Immature natural killer cell (primary cell): ENCODE results near the gene UBXN7. TPM values are rescaled to one million over a fixed set of nuclear protein-coding genes. Genes with fewer than 3 reads are reported as not detected.
"Not testable (repeated sequence)": the region's sequence is repeated elsewhere in the genome, so short reads cannot be mapped to it uniquely, and the experiment has no call there.

Experiments
- DNase-seq, 3 donors: peaks; one replicate each; pipeline ENCODE4 v3.0.0; 2022; ENCODE audit warnings: mixed read lengths in 1 of 3
- H3K27ac Mint-ChIP-seq, 6 donors: one replicate each; pipeline ENCODE4 v1.8.0; 2020; ENCODE audit warnings: mixed read lengths in 6 of 6, mild to moderate bottlenecking in 5 of 6, inconsistent platforms in 4 of 6, moderate library complexity in 3 of 6
- H3K27me3 Mint-ChIP-seq, 3 donors: one replicate each; pipeline ENCODE4 v1.8.0; 2020 to 2021; ENCODE audit warnings: low read depth in 3 of 3, mild to moderate bottlenecking in 3 of 3, mixed read lengths in 3 of 3, moderate library complexity in 3 of 3, inconsistent platforms in 1 of 3
- H3K36me3 Mint-ChIP-seq, 3 donors: one replicate each; pipeline ENCODE4 v1.8.0; 2020; ENCODE audit warnings: mixed read lengths in 3 of 3, inconsistent platforms in 2 of 3, mild to moderate bottlenecking in 2 of 3
- H3K4me1 Mint-ChIP-seq, 2 donors: one replicate each; pipeline ENCODE4 v1.8.0; 2020; ENCODE audit warnings: inconsistent platforms in 2 of 2, mild to moderate bottlenecking in 2 of 2, mixed read lengths in 2 of 2, moderate library complexity in 1 of 2
- H3K4me3 Mint-ChIP-seq, 5 donors: one replicate each; pipeline ENCODE4 v1.8.0; 2020; ENCODE audit warnings: mild to moderate bottlenecking in 5 of 5, mixed read lengths in 5 of 5, inconsistent platforms in 3 of 5, moderate library complexity in 3 of 5
- H3K9me3 Mint-ChIP-seq, 6 donors: one replicate each; pipeline ENCODE4 v1.8.0; 2020; ENCODE audit warnings: mild to moderate bottlenecking in 6 of 6, mixed read lengths in 6 of 6, inconsistent platforms in 4 of 6, moderate library complexity in 3 of 6
- polyA plus RNA-seq, 3 donors: library from polyadenylated mRNA; unstranded; fragments of 300-500 nt; fragmentation: Illumina TruSeq; gene quantifications; one replicate each; pipeline ENCODE4 v1.2.3, GENCODE V29; 2021

UBXN7 gene
- polyA plus RNA-seq, 3 donors from 2014 or later = 13.8 to 36.7 (median 18.5) TPM

DNA sequence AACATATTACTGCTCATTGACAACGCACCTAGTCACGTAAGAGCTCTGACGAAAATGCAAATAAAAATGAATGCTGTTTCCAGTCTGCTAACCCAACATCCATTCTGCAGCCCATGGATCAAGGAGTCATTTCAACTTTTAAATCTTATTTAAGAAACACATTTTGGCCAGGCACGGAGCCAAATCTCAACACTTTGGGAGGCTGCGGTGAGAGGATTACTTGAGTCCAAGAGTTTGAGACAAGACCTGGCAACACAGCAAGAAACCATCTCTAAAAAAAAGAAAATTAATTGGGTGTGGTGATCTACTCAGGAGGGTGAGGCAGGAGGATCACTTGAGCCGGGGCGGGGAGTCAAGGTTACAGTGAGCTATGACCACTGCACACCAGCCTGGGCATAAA, 71.6 kb downstream of the UBXN7 start:
- DNase-seq = no peak
- peaks cover 30 to 37% of the 10 kb centered on the region in 2 donors for H3K4me1 Mint-ChIP-seq
- H3K4me3 Mint-ChIP-seq = no peak overlapping the region
- H3K36me3 Mint-ChIP-seq = peaks cover 35 to 52% (median 50%) of the 10 kb centered on the region in 3 donors
- no peaks in the 10 kb centered on the region for H3K9me3 Mint-ChIP-seq
- H3K27me3 Mint-ChIP-seq = peaks cover 4 to 9% (median 8%) of the 10 kb centered on the region in 3 donors
- H3K27ac Mint-ChIP-seq = peak overlapping the region in 4 of 6 donors; percentile 16 to 66 (median 53)

DNA sequence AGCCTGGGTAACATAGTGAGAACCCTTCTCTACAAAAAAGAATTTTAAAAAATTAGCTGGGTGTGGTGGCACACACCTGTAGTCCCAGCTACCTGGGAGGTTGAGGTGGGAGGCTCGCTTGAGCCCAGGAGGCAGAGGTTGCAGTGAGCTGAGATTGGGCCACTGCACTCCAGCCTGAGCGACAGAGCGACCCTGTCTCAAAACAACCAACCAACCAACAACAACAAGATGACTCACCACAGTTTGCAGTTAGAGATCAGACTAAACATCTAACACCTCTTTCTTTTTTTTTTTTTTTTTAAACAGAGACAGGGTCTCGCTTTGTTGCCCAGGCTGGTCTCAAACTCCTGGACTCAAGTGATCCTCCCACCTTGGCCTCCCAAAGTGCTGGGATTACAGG, 73.7 kb downstream of the UBXN7 start:
- H3K4me1 Mint-ChIP-seq = peaks cover 30 to 42% of the 10 kb centered on the region in 2 donors
- not testable (repeated sequence) for H3K9me3 Mint-ChIP-seq, H3K27me3 Mint-ChIP-seq
- peaks cover 45 to 68% (median 64%) of the 10 kb centered on the region in 3 donors for H3K36me3 Mint-ChIP-seq
- DNase-seq = peak; percentile 6 to 45 (median 14)
- H3K4me3 Mint-ChIP-seq = peak overlapping the region in 2 of 5 donors; percentile 73 to 81
- H3K27ac Mint-ChIP-seq = peak overlapping the region; percentile 73 to 89 (median 82)

DNA sequence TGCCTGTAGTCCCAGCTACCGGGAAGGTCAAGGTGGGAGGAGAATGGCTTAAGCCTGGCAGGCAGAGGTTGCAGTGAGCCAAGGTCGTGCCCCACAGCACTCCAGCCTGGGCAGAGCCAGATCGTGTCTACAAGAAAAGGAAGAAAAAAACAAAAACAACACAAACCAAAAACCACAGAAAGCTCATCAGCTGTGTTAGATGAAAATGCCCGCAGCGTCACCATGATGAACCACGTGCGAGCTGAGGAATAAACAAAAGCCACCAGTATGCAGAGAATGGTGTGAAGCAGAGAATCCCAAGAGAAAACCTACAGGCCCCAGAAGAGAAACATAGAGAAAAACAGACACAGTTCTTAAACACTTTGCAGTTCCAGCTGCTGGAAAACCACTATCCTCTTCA, 74.3 kb downstream of the UBXN7 start:
- H3K27ac Mint-ChIP-seq = peak overlapping the region; percentile 73 to 89 (median 82)
- DNase-seq = peak; percentile 59 to 77 (median 70)
- H3K36me3 Mint-ChIP-seq = peaks cover 48 to 71% (median 64%) of the 10 kb centered on the region in 3 donors
- H3K27me3 Mint-ChIP-seq = peaks cover 4 to 9% (median 8%) of the 10 kb centered on the region in 3 donors
- H3K4me1 Mint-ChIP-seq = peaks cover 32 to 47% of the 10 kb centered on the region in 2 donors
- no peaks in the 10 kb centered on the region for H3K9me3 Mint-ChIP-seq
- peak overlapping the region in 4 of 5 donors; percentile 41 to 81 (median 68) for H3K4me3 Mint-ChIP-seq

DNA sequence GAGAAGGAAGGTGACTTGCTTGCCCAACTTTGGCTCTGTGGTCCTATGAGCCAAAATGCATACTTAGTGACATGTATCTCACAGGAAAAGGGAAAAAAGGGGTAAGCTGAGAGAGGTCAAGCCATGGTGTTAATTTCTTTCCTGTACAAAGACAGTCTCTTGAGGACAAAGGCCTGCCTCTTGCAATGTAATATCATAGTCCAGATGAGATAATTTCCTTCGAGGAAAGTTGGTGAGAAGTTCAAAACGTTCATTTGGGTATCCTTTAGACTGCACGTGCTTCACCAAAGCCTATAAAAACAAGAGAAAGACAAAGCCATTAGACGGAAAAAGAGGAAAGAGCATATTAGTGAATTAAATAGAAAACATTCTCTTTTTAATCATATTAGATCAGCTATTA, 75.7 kb downstream of the UBXN7 start:
- Mint-ChIP-seq H3K27me3 (peaks cover 4 to 11% (median 9%) of the 10 kb centered on the region in 3 donors), H3K36me3 (peaks cover 44 to 65% (median 57%) of the 10 kb centered on the region in 3 donors), H3K9me3 (no peaks in the 10 kb centered on the region), H3K27ac (peak overlapping the region in 5 of 6 donors; percentile 1 to 86 (median 68)), H3K4me3 (peak overlapping the region in 1 of 5 donors; percentile 4), H3K4me1 (peaks cover 38 to 59% of the 10 kb centered on the region in 2 donors)
- no peak for DNase-seq

DNA sequence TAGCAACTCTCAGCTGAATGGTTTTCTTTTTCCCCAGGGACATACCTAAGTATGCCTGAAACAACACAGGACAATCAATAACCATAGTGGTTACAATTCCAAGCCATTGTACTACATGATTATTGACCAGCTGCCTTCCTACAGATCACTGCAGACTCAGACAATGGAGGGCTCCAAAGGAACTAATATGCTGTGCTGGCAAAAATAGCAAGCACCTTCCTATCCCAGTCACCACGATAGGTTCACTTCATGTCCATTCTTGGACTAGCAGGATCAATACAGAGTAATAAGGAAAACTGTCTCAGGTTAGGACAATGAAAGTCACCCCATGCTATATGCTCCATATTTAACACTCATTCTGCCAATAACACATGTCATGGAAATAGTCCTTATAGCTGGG, 76.6 kb downstream of the UBXN7 start:
- Mint-ChIP-seq H3K4me1 (peaks cover 47 to 68% of the 10 kb centered on the region in 2 donors), H3K4me3 (no peak overlapping the region), H3K36me3 (peaks cover 40 to 59% (median 50%) of the 10 kb centered on the region in 3 donors), H3K9me3 (no peaks in the 10 kb centered on the region), H3K27me3 (peaks cover 4 to 12% (median 9%) of the 10 kb centered on the region in 3 donors), H3K27ac (peak overlapping the region in 1 of 6 donors; percentile 30)
- no peak for DNase-seq

DNA sequence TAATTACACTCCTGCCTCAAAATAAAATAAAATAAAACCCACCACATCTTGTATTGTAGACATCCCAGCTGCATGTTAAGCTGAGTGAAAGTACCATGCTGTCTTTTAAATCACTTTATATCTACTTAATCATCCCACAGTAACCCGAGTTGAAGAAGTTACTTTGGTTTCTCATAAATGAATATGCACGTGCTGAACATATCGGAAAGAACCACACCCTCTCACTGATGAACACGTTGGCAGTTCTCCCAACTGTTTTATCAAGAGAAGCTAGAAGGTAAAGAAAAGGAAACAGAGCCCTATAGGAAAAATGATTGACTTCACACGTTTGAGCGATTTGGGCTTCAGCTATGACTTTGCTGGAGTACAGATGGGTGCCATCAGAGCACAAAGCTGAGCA, 78.1 kb downstream of the UBXN7 start:
- Mint-ChIP-seq H3K9me3 (no peaks in the 10 kb centered on the region), H3K36me3 (peaks cover 37 to 49% (median 43%) of the 10 kb centered on the region in 3 donors), H3K4me3 (no peak overlapping the region), H3K27me3 (peaks cover 4 to 12% (median 7%) of the 10 kb centered on the region in 3 donors), H3K4me1 (peaks cover 54 to 75% of the 10 kb centered on the region in 2 donors), H3K27ac (peak overlapping the region in 2 of 6 donors; percentile 16 to 23)
- no peak for DNase-seq

DNA sequence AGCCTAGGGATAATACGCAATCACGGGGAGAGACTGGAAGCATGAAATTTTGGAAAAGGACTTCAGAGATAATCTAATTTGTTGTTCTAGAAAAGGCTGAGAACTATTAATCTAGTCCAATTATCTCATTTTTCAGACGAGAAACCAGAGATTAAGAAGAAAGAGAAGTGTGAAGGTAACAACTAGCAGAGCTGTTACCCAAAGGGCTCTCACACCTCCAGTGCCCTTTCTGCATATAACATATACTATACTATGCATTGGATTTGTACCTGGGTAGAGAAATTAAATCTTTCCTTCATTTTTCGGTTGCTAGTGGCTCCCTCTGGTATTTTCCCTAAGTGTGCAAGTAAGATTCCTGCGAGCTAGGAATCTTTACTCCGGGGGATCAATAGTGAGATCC, 80.7 kb downstream of the UBXN7 start:
- Mint-ChIP-seq H3K27me3 (peaks cover 0 to 5% (median 0%) of the 10 kb centered on the region in 3 donors), H3K4me3 (peak overlapping the region in 3 of 5 donors; percentile 37 to 78 (median 69)), H3K36me3 (peaks cover 30 to 43% (median 41%) of the 10 kb centered on the region in 3 donors), H3K4me1 (peaks cover 33 to 58% of the 10 kb centered on the region in 2 donors), H3K27ac (peak overlapping the region; percentile 56 to 89 (median 79)), H3K9me3 (no peaks in the 10 kb centered on the region)
- DNase-seq = peak in 2 of 3 donors; percentile 10 to 25

DNA sequence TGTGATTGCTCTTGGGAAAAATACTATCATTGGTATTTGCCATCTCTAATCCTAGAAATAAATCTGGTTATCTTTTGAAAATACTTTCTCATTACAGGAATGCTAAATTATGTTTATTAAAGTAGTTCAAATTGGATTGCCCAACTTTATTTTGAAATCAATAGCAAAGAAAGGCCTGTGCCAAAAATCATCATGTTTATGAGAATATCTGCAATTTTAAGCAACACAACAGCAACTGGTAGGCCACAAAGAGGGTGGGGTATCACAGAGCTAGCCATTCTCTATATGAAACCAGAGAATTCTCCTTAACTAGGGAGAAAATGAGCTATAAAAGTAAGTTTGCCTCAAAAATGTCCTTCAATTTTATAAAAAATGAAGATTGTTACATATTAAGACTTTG, 82.2 kb downstream of the UBXN7 start:
- no peak for DNase-seq
- Mint-ChIP-seq H3K36me3 (peaks cover 16 to 32% (median 28%) of the 10 kb centered on the region in 3 donors), H3K27me3 (peaks cover 0 to 4% (median 0%) of the 10 kb centered on the region in 3 donors), H3K9me3 (no peaks in the 10 kb centered on the region), H3K4me3 (peak overlapping the region in 2 of 5 donors; percentile 66 to 69), H3K4me1 (peaks cover 29 to 55% of the 10 kb centered on the region in 2 donors), H3K27ac (peak overlapping the region in 4 of 6 donors; percentile 21 to 82 (median 56))

DNA sequence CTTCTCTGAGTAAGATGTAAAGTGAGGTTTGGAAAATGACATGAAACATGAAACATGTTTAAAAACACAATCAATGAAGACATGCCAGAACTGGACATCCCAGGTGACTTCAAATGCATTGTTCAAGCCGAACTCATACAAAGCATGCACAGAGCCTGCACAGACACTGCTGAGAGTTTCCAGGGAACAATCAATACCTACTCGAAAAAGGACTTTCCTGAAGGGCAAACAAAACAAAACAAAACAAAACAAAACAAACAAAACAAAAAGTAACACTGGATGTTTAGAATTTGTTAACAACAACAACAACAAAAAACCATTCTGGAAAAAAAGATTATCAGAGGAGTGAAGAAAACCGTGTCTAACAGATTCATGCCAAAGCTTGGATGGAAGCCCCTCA, 83.5 kb downstream of the UBXN7 start:
- Mint-ChIP-seq H3K27me3 (peaks cover 0 to 4% (median 0%) of the 10 kb centered on the region in 3 donors), H3K27ac (peak overlapping the region in 1 of 6 donors; percentile 19), H3K9me3 (no peaks in the 10 kb centered on the region), H3K36me3 (peaks cover 11 to 24% (median 14%) of the 10 kb centered on the region in 3 donors), H3K4me1 (peaks cover 31 to 57% of the 10 kb centered on the region in 2 donors), H3K4me3 (no peak overlapping the region)
- no peak for DNase-seq

DNA sequence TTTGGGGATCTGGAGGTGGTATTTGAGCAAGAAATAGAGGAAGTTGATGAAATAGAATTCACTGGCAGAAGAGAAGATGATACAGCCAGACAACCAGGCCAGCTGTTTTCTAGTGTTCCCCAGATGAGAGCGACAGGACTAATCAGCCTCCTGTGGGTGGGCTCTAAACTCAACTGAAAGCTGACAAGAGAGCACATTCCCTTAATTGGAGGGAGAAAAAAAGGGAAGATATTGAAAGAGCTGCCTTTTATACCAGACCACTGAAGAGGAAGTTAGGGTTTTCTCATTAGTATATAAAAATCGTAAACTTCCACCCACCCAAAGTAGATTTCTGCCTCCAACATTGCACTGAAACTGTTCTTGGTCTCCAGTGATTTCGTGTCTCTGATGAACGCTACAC, 87.6 kb downstream of the UBXN7 start:
- Mint-ChIP-seq H3K36me3 (peaks cover 6 to 22% (median 8%) of the 10 kb centered on the region in 3 donors), H3K27ac (peak overlapping the region in 5 of 6 donors; percentile 6 to 69 (median 43)), H3K4me1 (peaks cover 6 to 19% of the 10 kb centered on the region in 2 donors), H3K27me3 (no peaks in the 10 kb centered on the region), H3K9me3 (no peaks in the 10 kb centered on the region), H3K4me3 (no peak overlapping the region)
- DNase-seq = no peak

DNA sequence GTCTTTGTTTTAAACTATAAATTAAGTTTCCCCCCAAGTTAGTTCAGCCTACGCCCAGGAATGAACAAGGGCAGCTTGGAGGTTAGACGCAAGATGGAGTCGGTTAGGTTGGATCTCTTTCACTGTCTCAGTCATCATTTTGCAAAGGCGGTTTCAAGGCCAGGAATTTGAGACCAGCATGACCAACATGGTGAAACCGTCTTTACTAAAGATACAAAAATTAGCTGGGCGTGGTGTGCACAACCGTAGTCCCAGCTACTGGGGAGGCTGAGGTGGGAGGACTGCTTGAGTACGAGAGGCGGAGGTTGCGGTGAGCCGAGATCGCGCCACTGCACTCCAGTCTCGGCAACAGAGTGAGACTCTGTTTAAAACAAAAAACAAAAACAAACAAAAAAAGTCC, 88.3 kb downstream of the UBXN7 start:
- DNase-seq, H3K9me3 Mint-ChIP-seq, H3K4me3 Mint-ChIP-seq, H3K27me3 Mint-ChIP-seq, H3K27ac Mint-ChIP-seq: not testable (repeated sequence)
- Mint-ChIP-seq H3K4me1 (peaks cover 6 to 14% of the 10 kb centered on the region in 2 donors), H3K36me3 (peaks cover 6 to 18% (median 8%) of the 10 kb centered on the region in 3 donors)

DNA sequence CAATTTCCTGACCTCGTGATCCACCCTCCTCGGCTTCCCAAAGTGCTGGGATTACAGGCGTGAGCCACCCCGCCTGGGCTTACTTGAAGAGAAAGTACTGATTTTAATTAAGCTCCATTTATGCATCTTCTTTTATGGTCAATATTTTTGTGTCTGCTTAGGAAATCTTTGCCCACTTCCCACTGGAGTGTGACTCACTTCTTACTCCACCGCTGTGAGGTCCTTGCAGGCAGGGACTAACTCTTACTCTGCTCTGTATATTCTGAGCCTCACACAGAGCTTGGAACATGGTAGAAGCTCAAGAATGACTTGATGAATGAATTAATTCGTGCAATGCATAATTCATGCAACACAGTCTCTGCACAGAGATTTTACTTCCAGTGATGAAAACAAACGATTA, 91.1 kb downstream of the UBXN7 start:
- H3K4me3 Mint-ChIP-seq = no peak overlapping the region
- H3K4me1 Mint-ChIP-seq = peaks cover 5 to 12% of the 10 kb centered on the region in 2 donors
- H3K9me3 Mint-ChIP-seq = no peaks in the 10 kb centered on the region
- peaks cover 0 to 5% (median 0%) of the 10 kb centered on the region in 3 donors for H3K36me3 Mint-ChIP-seq
- peaks cover 0 to 8% (median 1%) of the 10 kb centered on the region in 3 donors for H3K27me3 Mint-ChIP-seq
- DNase-seq = no peak
- H3K27ac Mint-ChIP-seq = no peak overlapping the region

DNA sequence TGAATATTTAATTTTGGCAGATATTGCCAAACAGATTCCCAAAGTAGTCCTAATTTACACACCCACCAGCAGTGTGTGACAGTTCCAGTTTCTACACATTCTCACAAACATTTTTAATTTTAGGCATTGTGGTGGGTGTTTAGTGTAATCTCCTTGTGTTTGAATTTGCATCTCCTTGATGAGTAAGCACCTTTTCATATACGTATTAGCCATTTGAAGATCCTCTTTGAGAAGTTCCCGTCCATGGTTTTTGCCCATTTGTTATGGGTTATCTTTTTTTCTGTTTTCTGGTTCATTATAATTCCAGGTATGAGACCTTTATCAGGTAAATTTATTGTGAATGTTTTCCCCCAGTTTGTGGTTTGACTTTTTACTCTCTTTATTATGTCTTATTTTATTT, 91.8 kb downstream of the UBXN7 start:
- Mint-ChIP-seq H3K4me3 (no peak overlapping the region), H3K4me1 (peaks cover 5 to 14% of the 10 kb centered on the region in 2 donors), H3K27ac (peak overlapping the region in 2 of 6 donors; percentile 56 to 69), H3K27me3 (peaks cover 0 to 8% (median 1%) of the 10 kb centered on the region in 3 donors), H3K9me3 (no peaks in the 10 kb centered on the region), H3K36me3 (peaks cover 0 to under 1% (median 0%) of the 10 kb centered on the region in 3 donors)
- DNase-seq = no peak

DNA sequence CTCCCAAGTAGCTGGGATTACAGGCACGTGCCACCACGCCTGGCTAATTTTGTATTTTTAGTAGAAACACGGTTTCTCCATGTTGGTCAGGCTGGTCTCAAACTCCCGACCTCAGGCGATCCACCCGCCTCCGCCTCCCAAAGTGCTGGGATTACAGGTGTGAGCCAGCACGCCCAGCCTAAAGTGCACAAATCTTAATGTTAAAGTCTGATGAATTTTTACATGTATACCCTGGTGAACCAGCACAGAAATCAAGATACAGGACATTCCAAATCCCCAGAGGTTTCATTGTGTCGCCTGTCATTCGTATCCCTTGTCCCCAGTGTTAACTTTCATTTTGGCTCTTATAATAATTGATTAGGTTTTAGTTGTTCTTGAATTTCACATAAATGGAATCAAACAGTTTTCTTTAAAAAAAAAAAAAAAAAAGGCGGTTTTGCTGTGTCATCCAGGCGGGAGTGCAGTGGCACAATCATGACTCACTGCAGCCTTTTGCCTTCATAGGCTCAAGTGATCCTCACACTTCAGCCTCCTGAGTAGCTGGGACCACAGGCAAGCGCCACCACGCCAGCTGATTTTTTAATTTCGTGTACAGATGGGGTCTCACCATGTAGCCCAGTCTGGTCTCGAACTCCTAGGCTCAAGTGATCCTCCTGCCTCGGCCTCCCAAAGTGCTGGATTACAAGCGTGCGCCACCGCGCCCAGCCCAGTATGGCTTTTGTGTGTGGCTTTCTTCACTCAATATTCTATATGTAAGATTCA, 92.6 kb downstream of the UBXN7 start:
- H3K9me3 Mint-ChIP-seq = no peaks in the 10 kb centered on the region
- peak overlapping the region in 3 of 6 donors; percentile 56 to 91 (median 72) for H3K27ac Mint-ChIP-seq
- DNase-seq = no peak
- H3K36me3 Mint-ChIP-seq = no peaks in the 10 kb centered on the region
- peaks cover 0 to 8% (median 1%) of the 10 kb centered on the region in 3 donors for H3K27me3 Mint-ChIP-seq
- peaks cover 3 to 14% of the 10 kb centered on the region in 2 donors for H3K4me1 Mint-ChIP-seq
- peak overlapping the region in 1 of 5 donors; percentile 10 for H3K4me3 Mint-ChIP-seq
